GM18505 (cell line): ENCODE measurements around the gene MYO7A.

Experiments used
- ATAC-seq: cut with Tn5 transposase; IDR thresholded peaks from one replicate; pipeline ENCODE4 v1.9.1; 2021; ENCODE audit not compliant: unreplicated experiment
- POLR2A ChIP-seq: IDR thresholded peaks from 4 replicates; pipeline ENCODE4 v1.6.1; 2011; ENCODE audit warnings: borderline replicate concordance; ENCODE audit not compliant: insufficient read depth, insufficient read length; ENCODE audit errors: extremely low read depth

MYO7A gene

DNA sequence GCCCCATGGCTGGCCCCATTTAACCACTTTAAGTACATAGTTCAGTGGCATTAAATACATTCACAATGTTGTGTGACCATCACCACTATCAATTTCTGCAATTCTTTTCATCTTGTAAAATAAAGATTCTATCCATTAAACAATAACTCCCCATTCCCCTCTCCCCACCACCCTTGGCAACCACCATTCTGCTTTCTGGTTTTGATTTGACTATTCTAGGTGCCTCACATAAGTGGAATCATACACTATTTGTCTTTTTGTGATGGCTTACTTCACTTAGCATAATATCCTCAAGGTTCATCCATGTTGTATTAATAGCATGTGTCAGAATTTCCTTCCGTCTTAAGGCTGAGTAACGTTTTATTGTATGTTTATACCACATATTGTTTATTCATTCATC, 7.0 kb downstream of the MYO7A start:
- ATAC-seq, result no peak
- TF ChIP-seq POLR2A, result no peak

DNA sequence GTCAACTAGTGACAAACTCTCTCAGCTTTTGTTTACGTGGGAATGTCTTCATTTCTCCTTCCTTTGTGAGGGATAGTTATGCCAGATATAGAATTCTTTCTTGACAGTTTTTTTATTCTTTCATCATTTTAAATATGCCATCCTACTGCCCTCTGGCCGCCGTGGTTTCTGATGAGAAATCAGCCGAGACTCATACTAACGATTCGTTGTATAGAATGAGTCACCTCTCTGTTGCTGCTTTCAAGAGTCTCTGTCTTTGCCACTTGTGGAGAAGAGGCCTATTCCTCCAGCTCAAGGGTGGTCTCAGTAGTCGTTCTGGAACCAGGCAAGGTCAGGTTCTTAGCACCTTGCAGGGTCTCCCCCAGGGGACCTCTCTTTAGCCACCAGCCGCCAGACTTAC, 8.0 kb downstream of the MYO7A start:
- no peak for ATAC-seq
- no peak for TF ChIP-seq POLR2A

DNA sequence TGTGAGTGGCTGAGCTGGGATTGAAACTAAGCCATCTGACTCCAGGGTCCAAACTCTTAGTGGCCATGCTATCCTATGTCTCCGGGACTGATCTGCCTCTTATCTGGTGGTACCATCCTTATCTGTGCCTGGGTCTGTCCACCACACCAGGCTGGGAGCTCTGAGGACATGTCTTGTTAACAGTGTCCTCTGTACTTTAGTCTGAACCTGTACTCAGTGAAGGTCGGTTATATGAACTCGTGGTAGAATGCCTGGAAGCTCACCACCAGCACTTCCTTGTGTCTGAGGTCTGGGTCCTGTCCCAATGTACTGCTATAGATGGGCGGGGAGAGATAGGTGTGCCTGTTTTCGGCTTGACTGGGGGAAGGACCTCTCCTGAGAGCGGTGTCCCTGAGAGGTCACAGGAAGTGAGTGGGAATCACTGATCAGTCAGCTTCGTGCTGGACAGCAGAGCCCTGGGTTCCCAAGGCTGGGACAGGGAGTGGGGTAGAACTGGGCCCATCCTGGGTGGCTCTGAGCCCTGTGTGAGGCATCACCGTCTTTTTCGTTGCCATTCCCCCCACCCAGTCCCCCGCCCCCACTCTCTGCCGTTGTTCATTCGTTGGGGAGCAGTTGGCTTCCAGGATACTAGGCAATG, 8.9 kb downstream of the MYO7A start:
- ATAC-seq, result no peak
- no peak for TF ChIP-seq POLR2A

DNA sequence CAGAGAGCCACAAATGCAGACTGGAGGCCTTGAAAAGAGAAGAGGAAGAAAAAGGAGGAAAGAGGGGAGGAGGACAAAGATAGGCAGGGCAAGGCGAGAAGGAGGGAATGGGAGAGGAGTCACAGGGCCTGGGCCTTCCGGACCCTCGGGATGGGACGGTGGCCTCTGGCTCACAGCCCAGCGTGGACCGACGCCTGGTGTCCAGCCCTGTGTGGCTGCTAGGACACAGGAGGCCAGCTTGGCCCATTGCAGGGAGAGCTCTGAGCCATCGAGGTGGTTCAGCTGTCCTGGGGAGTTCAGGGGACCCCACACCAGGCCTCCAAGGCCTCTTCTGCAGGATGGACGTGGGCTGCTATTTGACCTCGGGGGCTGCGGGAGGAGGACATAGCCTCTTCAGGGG, 9.4 kb downstream of the MYO7A start:
- ATAC-seq, result no peak
- TF ChIP-seq POLR2A, result no peak

DNA sequence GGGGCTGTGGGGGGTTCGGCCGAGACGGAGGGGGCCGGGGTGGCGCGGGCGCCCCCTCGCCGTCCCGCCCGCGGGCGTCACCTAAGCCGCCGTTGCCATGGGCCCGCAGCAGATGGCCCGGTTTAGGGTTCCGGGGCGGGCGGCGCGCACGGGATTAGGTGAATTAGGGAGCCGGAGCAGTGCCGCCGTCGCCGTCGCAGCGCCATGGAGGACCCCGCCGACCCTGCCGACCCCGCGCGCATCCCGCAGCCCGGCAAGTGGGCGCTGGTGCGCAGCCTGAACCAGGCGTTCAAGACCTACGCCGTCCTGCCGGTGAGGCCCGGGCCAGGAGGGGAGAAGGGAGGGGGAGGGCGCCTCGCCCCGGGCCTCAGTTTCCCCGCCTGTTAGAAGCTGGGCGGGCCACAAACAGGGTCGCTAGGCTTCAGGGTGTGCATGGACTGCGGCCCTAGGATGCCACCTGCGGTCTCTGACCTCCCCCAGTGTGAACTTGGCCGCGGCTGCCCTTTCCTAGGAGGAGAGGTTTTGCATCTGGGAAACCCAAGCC, 10.1 kb downstream of the MYO7A start:
- no peak for TF ChIP-seq POLR2A
- ATAC-seq, result no peak

DNA sequence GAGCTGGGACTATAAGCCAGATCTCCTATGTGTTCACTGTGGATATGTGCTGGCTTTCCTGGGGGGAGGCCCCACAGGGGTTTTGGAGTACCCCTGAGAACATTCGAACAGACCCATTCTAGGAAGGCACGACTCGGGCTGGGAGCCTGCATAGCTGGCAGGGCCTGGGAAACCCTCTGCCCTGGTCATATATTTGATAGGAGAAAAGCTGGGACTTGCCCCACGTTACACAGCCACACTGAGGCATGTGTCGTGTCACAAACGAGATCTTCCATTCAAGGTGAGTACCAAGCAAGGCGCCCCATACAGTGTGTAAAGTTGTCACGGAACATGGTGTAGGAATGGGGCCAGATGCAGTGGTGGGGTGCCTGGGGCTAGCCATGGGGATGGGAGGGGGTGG, 11.2 kb downstream of the MYO7A start:
- ATAC-seq, result no peak
- no peak for TF ChIP-seq POLR2A

DNA sequence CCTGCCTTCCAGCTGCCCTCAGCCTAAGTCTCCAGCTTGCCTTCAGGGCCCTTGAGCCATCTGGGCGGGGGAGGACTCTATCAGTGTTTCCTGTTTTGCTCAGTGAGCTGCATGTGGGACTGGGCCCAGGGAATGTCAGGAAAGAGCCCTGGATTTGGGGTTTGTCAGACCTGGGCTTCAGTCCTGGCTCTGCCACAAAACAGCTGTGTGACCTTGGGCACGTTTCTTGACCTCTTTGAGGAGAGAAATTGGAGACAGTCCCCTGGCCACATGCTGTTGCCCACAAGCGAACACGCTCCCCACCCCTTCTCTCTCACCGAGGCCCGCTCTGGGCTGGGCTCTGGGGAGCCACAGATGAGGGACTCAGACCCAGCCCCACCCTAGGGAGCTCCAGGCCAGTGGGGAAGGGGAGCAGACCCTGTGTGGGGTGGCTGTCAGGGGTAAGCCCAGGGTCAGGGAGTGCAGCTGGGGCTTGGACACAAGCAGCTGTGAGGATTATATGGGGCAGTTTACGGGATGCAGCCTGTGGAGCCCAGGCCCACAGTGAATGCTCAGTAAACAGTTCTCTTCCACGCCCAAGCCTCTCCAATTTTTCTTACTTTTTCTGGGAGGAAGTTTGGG, 12.3 kb downstream of the MYO7A start:
- no peak for ATAC-seq
- TF ChIP-seq POLR2A, result no peak

DNA sequence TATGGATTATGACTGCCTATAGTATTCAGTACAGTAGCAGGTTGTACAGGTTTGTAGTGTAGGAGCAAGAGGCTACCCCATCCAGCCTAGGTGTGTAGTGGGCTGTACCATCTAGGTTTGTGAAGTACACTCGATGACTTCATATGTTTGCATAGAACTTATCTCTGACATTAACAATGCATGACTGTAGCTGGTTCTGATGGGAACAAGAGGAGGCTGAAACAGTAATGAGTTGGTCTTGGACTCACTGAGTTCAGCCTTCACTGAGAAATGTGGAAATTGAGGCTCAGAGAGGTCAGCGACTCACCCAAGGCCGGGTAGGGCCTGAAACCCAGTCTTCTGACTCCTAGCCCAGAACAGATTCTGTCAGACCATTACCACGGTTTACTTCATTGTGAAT, 13.0 kb downstream of the MYO7A start:
- TF ChIP-seq POLR2A, result no peak
- ATAC-seq, result no peak

DNA sequence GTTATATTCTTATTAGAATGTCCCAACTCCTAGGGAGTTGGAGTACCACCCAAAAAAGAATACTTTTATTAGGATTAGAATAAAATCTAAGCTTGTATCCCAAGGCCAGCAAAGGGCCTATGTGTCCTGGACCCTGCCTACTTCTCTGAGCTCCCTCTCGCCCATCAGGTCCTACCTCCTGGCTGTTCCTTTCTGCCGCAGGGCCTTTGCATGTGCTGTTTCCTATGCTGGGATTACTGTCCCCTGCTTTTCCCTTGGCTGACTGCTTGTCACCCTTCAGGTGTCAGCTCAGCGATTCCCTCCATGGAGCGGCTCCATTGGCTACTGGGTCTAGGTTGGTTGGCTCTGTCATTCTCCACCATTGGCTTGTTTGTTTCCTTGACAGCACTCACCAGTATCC, 13.4 kb downstream of the MYO7A start:
- no peak for ATAC-seq
- TF ChIP-seq POLR2A, result no peak

DNA sequence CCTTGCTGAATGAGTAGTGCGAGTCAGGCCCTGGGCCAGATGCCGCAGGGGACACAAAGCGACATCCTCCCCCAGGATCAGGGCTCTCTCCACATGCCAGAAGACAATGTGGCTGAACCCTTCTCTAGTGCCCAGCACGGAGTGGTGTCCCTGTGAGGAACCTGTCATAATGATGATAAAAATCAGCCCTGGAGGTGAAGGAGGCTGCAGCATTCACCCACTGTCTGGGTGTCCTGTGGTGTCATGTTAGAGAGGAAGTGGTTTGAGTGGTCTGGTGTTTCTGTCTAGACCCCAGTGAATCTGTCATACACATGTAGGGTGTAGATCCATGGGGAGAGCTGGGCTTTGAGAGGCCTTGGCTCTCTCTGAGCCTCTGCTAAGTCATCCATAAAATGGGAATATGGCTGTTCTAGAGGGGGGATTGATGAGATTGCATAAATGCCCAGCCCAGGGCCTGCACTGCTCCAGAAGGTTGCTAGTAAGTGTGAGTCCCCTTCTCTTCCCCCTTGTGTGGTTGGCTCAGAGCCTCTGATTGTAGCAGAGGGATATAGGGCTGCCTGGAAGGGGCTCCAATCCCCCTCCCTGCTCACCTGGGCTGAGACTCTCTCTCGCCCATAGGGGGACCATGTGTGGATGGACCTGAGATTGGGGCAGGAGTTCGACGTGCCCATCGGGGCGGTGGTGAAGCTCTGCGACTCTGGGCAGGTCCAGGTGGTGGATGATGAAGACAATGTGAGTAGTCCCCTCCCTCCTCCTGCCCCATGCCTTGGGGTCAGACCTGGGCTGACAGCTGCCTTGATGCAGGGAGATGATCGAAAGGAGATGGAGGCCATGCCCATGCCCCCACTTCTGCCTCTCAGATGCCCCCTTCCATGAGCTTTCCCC, 14.3 kb downstream of the MYO7A start:
- ATAC-seq, result no peak
- TF ChIP-seq POLR2A, result no peak

DNA sequence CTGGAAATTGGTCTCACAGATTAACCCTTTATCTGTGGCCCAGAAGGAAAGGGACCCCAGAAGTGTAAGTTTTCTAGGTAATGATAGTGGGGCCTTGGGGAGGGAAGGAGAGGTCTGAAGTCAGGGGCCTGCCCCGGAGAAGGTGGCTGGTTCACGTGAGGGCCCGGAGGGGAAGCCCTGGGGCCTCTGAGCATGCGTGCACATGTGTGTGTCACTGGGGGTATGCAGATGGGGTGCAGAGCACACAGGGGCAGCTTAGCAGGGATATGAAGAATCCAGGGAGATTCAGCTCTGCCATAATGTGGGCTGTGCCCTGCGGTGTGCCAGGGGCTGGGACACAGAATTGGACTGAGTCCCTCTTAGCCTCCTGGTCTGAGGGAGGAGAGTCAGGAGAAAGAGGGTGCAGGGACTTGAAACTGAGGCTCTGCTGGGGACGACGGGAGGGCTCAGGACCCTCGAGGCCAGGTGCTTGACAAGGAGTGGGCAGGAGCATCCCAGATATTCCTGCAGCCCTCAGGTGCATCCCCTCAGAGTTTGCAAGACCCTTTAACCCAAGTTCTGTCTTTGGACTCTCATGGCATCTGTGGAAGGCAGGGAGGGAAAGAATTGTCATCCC, 15.5 kb downstream of the MYO7A start:
- TF ChIP-seq POLR2A, result no peak
- ATAC-seq, result no peak

DNA sequence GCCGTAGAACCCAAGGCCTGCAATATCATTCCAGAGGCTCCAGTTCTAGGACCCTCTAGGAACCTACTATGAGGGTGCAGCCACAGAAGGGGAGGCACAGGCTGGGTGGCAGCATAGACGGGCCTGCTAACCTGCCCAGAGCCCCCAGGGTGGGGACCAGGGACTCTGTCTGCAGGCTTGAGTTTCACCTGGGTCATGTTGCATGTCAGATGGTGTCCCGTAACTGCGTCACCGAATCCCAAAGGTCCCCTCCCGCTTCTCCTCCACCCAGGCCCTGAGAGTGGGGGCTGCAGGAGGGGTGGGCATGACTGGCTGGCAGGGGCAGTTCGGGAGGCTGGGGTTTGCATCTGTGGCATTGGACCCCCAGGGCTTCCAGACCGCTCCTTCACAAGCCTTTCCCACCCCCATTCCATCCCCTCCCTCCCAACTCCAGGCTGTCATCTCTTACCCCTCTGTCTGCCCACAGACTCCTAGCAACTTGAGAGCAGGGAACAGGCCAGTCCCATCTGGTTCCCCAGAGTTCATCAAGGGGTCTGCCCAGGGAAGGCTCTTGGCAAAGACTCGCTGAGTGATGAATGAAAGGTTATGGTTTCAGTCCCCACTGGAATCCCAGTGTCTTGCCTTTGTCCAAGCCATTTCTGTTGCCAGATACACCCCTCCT, 16.3 kb downstream of the MYO7A start:
- ATAC-seq, result no peak
- no peak for TF ChIP-seq POLR2A
